OCI-LY1 (cell line): ENCODE data around the gene CREG2.

Experiments used
- H2AFZ ChIP-seq: fragments of 200-600 bp; sonication (generic), shearing (Covaris generic); 2 replicates; pipeline ENCODE4 v1.6.0; 2014; ENCODE audit warnings: antibody characterized with exemption, mild to moderate bottlenecking, low read length
- H3F3A ChIP-seq: fragments of 200-600 bp; sonication (generic), shearing (Covaris generic); 2 replicates; pipeline ENCODE4 v1.6.0; 2014; ENCODE audit warnings: mild to moderate bottlenecking, antibody characterized with exemption, low read length, moderate library complexity; ENCODE audit not compliant: insufficient read depth
- H3K27ac ChIP-seq: fragments of 200-600 bp; sonication (generic); 2 replicates; pipeline ENCODE4 v1.5.1; 2014; ENCODE audit warnings: low read length, mixed run types, mild to moderate bottlenecking, low read depth; ENCODE audit not compliant: poor library complexity, severe bottlenecking
- H3K27me3 ChIP-seq: fragments of 200-600 bp; sonication (generic); 2 replicates; pipeline ENCODE4 v1.6.0; 2014; ENCODE audit warnings: antibody characterized with exemption, mild to moderate bottlenecking, low read length, moderate library complexity; ENCODE audit not compliant: insufficient read depth
- H3K36me3 ChIP-seq: fragments of 200-600 bp; sonication (generic); 2 replicates; pipeline ENCODE4 v1.6.1; 2014; ENCODE audit warnings: mild to moderate bottlenecking, antibody characterized with exemption, low read length, moderate library complexity, mixed read lengths; ENCODE audit not compliant: insufficient read depth
- H3K4me1 ChIP-seq: fragments of 200-600 bp; sonication (generic); 2 replicates; pipeline ENCODE4 v1.5.1; 2014; ENCODE audit warnings: mild to moderate bottlenecking, low read length, moderate library complexity; ENCODE audit not compliant: insufficient read depth, severe bottlenecking
- H3K4me2 ChIP-seq: fragments of 200-600 bp; sonication (generic), shearing (Covaris generic); 2 replicates; pipeline ENCODE4 v1.6.1; 2014; ENCODE audit warnings: low read length
- H3K4me3 ChIP-seq: fragments of 200-600 bp; sonication (generic); 2 replicates; pipeline ENCODE4 v1.5.1; 2014; ENCODE audit warnings: low read length, low read depth, mild to moderate bottlenecking, mixed read lengths; ENCODE audit not compliant: poor library complexity, severe bottlenecking
- H3K79me2 ChIP-seq: fragments of 200-600 bp; shearing (Covaris generic); 2 replicates; pipeline ENCODE4 v1.6.1; 2016; ENCODE audit warnings: mixed run types, low read length, mixed read lengths; ENCODE audit not compliant: insufficient read depth
- H3K9ac ChIP-seq: fragments of 200-600 bp; sonication (generic), shearing (Covaris generic); 2 replicates; pipeline ENCODE4 v1.6.1; 2014; ENCODE audit warnings: mild to moderate bottlenecking, low read length, mixed read lengths
- H3K9me2 ChIP-seq: fragments of 200-600 bp; sonication (generic), shearing (Covaris generic); 2 replicates; pipeline ENCODE4 v1.6.1; 2014; ENCODE audit warnings: low read depth, mild to moderate bottlenecking, low read length, mixed read lengths
- H3K9me3 ChIP-seq: fragments of 200-600 bp; shearing (Covaris generic); 2 replicates; pipeline ENCODE4 v1.6.1; 2014; ENCODE audit warnings: low read length, mixed read lengths
- H4K20me1 ChIP-seq: fragments of 200-600 bp; sonication (generic), shearing (Covaris generic); 2 replicates; pipeline ENCODE4 v1.6.0; 2016; ENCODE audit warnings: mild to moderate bottlenecking, low read length; ENCODE audit not compliant: insufficient read depth
- EZH2 ChIP-seq: fragments of 200-600 bp; sonication (generic), shearing (Covaris generic); IDR thresholded peaks from 2 replicates; pipeline ENCODE4 v1.8.0; 2017; ENCODE audit warnings: borderline replicate concordance, mixed run types, mild to moderate bottlenecking, antibody characterized with exemption, low read length, moderate library complexity, mixed read lengths
- TF ChIP-seq, protein P1 (sequence below): fragments of 200-600 bp; sonication (generic), shearing (Covaris generic); IDR thresholded peaks from 2 replicates; pipeline ENCODE4 v1.5.1; 2017; ENCODE audit warnings: mild to moderate bottlenecking, antibody characterized with exemption, low read length, moderate library complexity, mixed read lengths

CREG2 gene, protein sequence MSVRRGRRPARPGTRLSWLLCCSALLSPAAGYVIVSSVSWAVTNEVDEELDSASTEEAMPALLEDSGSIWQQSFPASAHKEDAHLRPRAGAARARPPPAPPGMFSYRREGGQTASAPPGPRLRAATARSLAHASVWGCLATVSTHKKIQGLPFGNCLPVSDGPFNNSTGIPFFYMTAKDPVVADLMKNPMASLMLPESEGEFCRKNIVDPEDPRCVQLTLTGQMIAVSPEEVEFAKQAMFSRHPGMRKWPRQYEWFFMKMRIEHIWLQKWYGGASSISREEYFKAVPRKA

DNA sequence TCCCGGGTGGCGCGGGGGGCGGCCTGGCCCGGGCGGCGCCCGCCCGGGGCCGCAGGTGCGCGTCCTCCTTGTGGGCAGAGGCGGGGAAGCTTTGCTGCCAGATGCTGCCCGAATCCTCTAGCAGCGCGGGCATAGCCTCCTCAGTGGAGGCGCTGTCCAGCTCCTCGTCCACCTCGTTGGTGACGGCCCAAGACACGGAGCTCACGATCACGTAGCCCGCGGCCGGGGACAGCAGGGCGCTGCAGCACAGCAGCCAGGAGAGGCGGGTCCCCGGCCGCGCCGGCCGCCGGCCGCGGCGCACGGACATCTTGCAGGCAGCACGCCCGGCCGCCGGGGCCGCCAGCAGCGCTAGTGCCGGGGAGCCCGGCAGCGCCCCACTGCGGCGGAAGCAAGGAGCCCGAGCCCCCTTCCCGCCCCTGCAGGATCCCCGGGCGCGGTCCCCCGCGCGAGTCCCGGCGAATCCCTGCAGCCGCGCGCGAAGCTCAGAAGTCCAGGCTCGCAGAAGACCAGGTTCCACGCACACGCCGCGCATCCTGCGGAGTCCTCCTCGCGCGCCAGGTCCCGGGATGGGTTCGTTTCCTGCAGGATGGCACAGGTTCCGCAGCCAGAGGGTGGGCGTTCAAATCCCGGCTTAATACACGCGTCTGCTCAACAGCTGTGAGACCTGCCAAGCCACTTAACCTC lies at the start of gene CREG2:
Gene CREG2 (minus strand): TSS at position 353 of the 684 bp plus-strand sequence. CDS start 46 bp downstream, at position 307.
- Histone ChIP-seq H3K4me1 (no peaks in the 10 kb centered on the region), H4K20me1 (no peaks in the 10 kb centered on the region), H3K27me3 (no peaks in the 10 kb centered on the region), H3K9ac (no peak within 1 kb of the TSS), H3K4me2 (no peak within 1 kb of the TSS), H3K9me3 (no peaks in the 10 kb centered on the region), H3K36me3 (no peaks in the 10 kb centered on the region), H3K79me2 (no peaks in the 10 kb centered on the region), H3F3A (no peaks in the 10 kb centered on the region), H2AFZ (no peak within 1 kb of the TSS), H3K4me3 (no peak within 1 kb of the TSS), H3K27ac (no peak within 1 kb of the TSS), H3K9me2 (no peaks in the 10 kb centered on the region)
- TF ChIP-seq, protein P1, sequence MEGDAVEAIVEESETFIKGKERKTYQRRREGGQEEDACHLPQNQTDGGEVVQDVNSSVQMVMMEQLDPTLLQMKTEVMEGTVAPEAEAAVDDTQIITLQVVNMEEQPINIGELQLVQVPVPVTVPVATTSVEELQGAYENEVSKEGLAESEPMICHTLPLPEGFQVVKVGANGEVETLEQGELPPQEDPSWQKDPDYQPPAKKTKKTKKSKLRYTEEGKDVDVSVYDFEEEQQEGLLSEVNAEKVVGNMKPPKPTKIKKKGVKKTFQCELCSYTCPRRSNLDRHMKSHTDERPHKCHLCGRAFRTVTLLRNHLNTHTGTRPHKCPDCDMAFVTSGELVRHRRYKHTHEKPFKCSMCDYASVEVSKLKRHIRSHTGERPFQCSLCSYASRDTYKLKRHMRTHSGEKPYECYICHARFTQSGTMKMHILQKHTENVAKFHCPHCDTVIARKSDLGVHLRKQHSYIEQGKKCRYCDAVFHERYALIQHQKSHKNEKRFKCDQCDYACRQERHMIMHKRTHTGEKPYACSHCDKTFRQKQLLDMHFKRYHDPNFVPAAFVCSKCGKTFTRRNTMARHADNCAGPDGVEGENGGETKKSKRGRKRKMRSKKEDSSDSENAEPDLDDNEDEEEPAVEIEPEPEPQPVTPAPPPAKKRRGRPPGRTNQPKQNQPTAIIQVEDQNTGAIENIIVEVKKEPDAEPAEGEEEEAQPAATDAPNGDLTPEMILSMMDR = no peak
- TF ChIP-seq EZH2 = no peak

DNA sequence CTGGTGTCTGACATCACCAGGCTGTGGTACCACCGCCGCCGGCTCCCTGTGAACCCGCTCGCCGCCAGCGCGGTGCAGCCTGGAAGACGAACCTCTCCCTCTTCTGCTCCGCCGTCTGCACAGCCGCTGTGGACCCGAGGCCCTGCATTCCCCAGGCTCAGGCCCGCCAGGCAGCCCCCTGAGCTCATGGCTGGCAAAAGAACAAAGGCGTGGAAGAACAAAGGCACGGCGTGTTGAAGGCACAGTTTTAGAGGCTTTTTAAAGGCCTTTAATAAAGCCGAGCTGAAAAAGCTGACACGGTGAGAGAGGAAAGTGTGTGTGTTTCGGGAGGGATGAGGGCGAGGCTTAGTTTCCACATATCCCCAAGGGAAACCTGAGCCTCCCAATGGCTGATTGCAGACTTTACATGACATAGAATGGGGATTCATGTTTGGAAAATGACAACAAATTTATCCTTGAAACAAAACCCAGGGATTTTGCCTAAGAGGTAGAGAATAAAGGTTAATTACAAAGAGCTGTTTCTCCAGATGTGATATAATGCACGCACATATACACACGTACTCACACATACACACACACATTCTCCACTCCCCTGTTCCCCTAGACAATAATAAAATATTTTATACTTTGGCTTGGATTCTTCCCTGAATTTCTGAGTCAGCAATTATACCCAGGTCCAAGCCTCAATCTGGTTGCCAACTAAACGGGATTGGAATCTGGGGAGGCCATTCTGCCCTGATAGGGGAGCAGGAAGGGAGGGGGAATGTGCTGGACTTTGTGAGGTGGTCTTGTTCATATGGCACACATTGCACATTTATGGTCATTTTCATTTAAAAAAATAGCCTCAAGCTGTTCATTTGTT lies 47.9 kb upstream of the CREG2 start:
- no peaks in the 10 kb centered on the region for H3K27me3 ChIP-seq
- no peaks in the 10 kb centered on the region for H3K36me3 ChIP-seq
- no peak for TF ChIP-seq EZH2
- TF ChIP-seq, protein P1 = no peak
- no peak overlapping the region for H2AFZ ChIP-seq
- H3K9ac ChIP-seq = no peak overlapping the region
- no peaks in the 10 kb centered on the region for H3K79me2 ChIP-seq
- no peaks in the 10 kb centered on the region for H3K4me1 ChIP-seq
- no peaks in the 10 kb centered on the region for H3K9me2 ChIP-seq
- H3K9me3 ChIP-seq = no peaks in the 10 kb centered on the region
- no peak overlapping the region for H3K27ac ChIP-seq
- no peak overlapping the region for H3K4me3 ChIP-seq
- H3F3A ChIP-seq = no peaks in the 10 kb centered on the region
- H3K4me2 ChIP-seq = no peak overlapping the region
- H4K20me1 ChIP-seq = no peaks in the 10 kb centered on the region

DNA sequence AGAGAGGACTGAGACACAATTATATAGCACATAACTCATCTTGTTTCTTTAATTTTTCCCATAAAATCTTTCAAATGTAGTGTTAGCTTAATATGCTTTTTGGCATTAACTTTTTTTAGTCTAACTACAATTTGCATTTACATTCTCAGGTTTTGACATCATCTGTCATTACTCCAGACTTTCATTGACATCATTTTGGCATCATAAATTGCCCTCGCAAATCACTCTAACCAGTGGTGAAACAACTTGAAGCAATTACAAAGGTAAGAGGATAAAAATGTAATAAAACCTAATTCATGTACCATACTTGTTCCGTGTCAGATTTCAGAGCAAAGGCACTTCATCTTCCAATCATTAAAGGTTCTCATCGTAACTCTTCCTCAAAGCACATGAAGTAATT lies 46.2 kb upstream of the CREG2 start:
- Histone ChIP-seq H3K9me3 (no peaks in the 10 kb centered on the region), H3K4me2 (no peak overlapping the region)

More for the DNA sequence above, 46.2 kb upstream of the CREG2 start:
- Histone ChIP-seq H3K27ac (no peak overlapping the region), H4K20me1 (no peaks in the 10 kb centered on the region), H3F3A (no peaks in the 10 kb centered on the region), H3K9ac (no peak overlapping the region), H2AFZ (no peak overlapping the region), H3K4me1 (no peaks in the 10 kb centered on the region), H3K27me3 (no peaks in the 10 kb centered on the region), H3K36me3 (no peaks in the 10 kb centered on the region), H3K79me2 (no peaks in the 10 kb centered on the region), H3K9me2 (no peaks in the 10 kb centered on the region), H3K4me3 (no peak overlapping the region)
- TF ChIP-seq, protein P1 = no peak
- TF ChIP-seq EZH2 = no peak
